GM10248 (cell line): Measurements from ENCODE around the gene SLC39A5.

ENCODE experiments used
- CTCF ChIA-PET: fragments of 300-600 bp; sonication (Branson Sonifier 250); formaldehyde crosslinking; extraction: SDS; loops from one replicate; lab custom pipeline; 2021; ENCODE audit warnings: antibody characterized with exemption; lab: Yijun Ruan, JAX
- POLR2A ChIA-PET: fragments of 350-650 bp; sonication (Branson Sonifier 250); formaldehyde crosslinking; extraction: SDS; loops from one replicate; lab custom pipeline; 2020; ENCODE audit warnings: antibody characterized with exemption; lab: Yijun Ruan, JAX
- DNase-seq: peaks from one replicate; pipeline ENCODE4 v3.0.0; 2012; ENCODE audit errors: extremely low spot score
- CTCF ChIP-seq: IDR thresholded peaks from 2 replicates; pipeline ENCODE4 v1.5.1; 2012; ENCODE audit warnings: mild to moderate bottlenecking, low read depth; ENCODE audit errors: extremely low read depth, missing control alignments, control extremely low read depth

The SLC39A5 gene

GRCh38 chr12:56198836-56199235 lies 31.0 kb upstream of the SLC39A5 start:
- CTCF ChIA-PET: interaction anchor here (1.0 to 6.5 kb wide), 3 partner anchors 10 to 79 kb away, joined by 3 to 51 read pairs (median 5); partner anchors contain the start of gene SMARCC2

GRCh38 chr12:56202366-56202765 lies 27.5 kb upstream of the SLC39A5 start:
- ChIA-PET POLR2A (no interaction called here), CTCF (interaction anchor here (0.6 to 11.2 kb wide), 7 partner anchors 10 to 262 kb away, joined by 3 to 51 read pairs (median 8); partner anchors contain the start of genes RNF41, SMARCC2 and ZC3H10)
- no peak for DNase-seq
- TF ChIP-seq CTCF: no peak

More at GRCh38 chr12:56198836-56199235, 31.0 kb upstream of the SLC39A5 start:
- POLR2A ChIA-PET: no interaction called here
- no peak for TF ChIP-seq CTCF
- no peak for DNase-seq

GRCh38 chr12:56202838-56203237 lies 27.0 kb upstream of the SLC39A5 start:
- ChIA-PET POLR2A (no interaction called here), CTCF (interaction anchor here (0.6 to 11.2 kb wide), 5 partner anchors 10 to 262 kb away, joined by 3 to 51 read pairs (median 9); partner anchors contain the start of genes RNF41 and SMARCC2)
- DNase-seq: no peak
- no peak for TF ChIP-seq CTCF

- ChIA-PET CTCF (interaction anchor here (1.1 to 11.2 kb wide), 7 partner anchors 10 to 260 kb away, joined by 4 to 70 read pairs (median 12); partner anchors contain the start of genes ANKRD52, RNF41, SMARCC2 and ZC3H10), POLR2A (no interaction called here)
- DNase-seq: no peak
- no peak for TF ChIP-seq CTCF
These were observed 25.6 kb upstream of the SLC39A5 start for GRCh38 chr12:56204275-56204674.

GRCh38 chr12:56205445-56205844 lies 24.4 kb upstream of the SLC39A5 start:
- TF ChIP-seq CTCF: no peak
- CTCF ChIA-PET: interaction anchor here (1.0 to 11.2 kb wide), 15 partner anchors 8 to 259 kb away, joined by 3 to 70 read pairs (median 7); partner anchors contain the start of genes RNF41, SMARCC2 and TIMELESS
- POLR2A ChIA-PET: interaction anchor here (0.7 to 1.5 kb wide), 2 partner anchors 17 to 1683 kb away, joined by 4 read pairs; partner anchors contain the start of gene RNF41

GRCh38 chr12:56206452-56207166 lies 23.2 kb upstream of the SLC39A5 start:
- CTCF ChIA-PET: interaction anchor here (0.6 to 11.2 kb wide), 31 partner anchors 10 to 467 kb away, joined by 3 to 70 read pairs (median 4); partner anchors contain the start of genes ANKRD52, RNF41, SMARCC2 and TIMELESS
- DNase-seq: peak; percentile 48
- POLR2A ChIA-PET: interaction anchor here (0.5 to 1.5 kb wide), 2 partner anchors 16 to 266 kb away, joined by 4 to 5 read pairs; partner anchors contain the start of gene RNF41
- TF ChIP-seq CTCF: peak; percentile 53

More at GRCh38 chr12:56205445-56205844, 24.4 kb upstream of the SLC39A5 start:
- no peak for DNase-seq
